Daoy (cell line): Measurements from ENCODE around the gene COA1. TPM values are rescaled to one million over a fixed set of nuclear protein-coding genes. Genes with fewer than 3 reads are reported as not detected.
A peak's percentile ranks its signal among the peaks of the same experiment; 100 is the strongest.
"Not testable (repeated sequence)": the region's sequence is repeated elsewhere in the genome, so short reads cannot be mapped to it uniquely, and the experiment has no call there.

Experiments
- DNase-seq: peaks from one replicate; pipeline ENCODE4 v3.0.0-alpha.2; 2015; ENCODE audit warnings: low read depth
- total RNA-seq: library from RNA; depleted of rRNA; stranded (reverse); fragments of >200 nt; shearing (Covaris generic); gene quantifications from 2 replicates; pipeline ENCODE4 v1.2.3, GENCODE V29; 2014; rRNA removed

Gene COA1
- total RNA-seq, result 137 and 162 TPM in 2 replicates

- peak; percentile 97 for DNase-seq
Observed at GRCh38 chr7:43729214-43729923, at the start of gene COA1. TSS of gene COA1 (minus strand) at chr7:43729523. CDS start at chr7:43648614, 80,909 bp downstream.

- DNase-seq, result not testable (repeated sequence)
Observed at GRCh38 chr7:43778293-43779044, 49.1 kb upstream of the COA1 start.

GRCh38 chr7:43775255-43775654 is 45.9 kb upstream of the COA1 start:
- DNase-seq, result not testable (repeated sequence)

GRCh38 chr7:43773268-43773667 is 43.9 kb upstream of the COA1 start:
- not testable (repeated sequence) for DNase-seq

GRCh38 chr7:43771573-43771972 is 42.2 kb upstream of the COA1 start:
- DNase-seq, result no peak

- no peak for DNase-seq
Observed at GRCh38 chr7:43771128-43771527, 41.8 kb upstream of the COA1 start.

GRCh38 chr7:43769791-43770465 is 40.6 kb upstream of the COA1 start:
- DNase-seq, result no peak

- DNase-seq, result no peak
Observed at GRCh38 chr7:43769281-43769680, 40.0 kb upstream of the COA1 start.

GRCh38 chr7:43768887-43769272 is 39.6 kb upstream of the COA1 start:
- DNase-seq, result no peak

GRCh38 chr7:43768201-43768886 is 39.0 kb upstream of the COA1 start:
- no peak for DNase-seq

GRCh38 chr7:43767311-43767710 is 38.0 kb upstream of the COA1 start:
- no peak for DNase-seq

GRCh38 chr7:43766564-43766963 is 37.2 kb upstream of the COA1 start:
- DNase-seq, result no peak

- DNase-seq, result no peak
Observed at GRCh38 chr7:43764807-43765491, 35.6 kb upstream of the COA1 start.

- peak; percentile 50 for DNase-seq
Observed at GRCh38 chr7:43764039-43764761, 34.9 kb upstream of the COA1 start.

- no peak for DNase-seq
Observed at GRCh38 chr7:43763183-43763582, 33.9 kb upstream of the COA1 start.

GRCh38 chr7:43761938-43762692 is 32.8 kb upstream of the COA1 start:
- DNase-seq, result no peak

- no peak for DNase-seq
Observed at GRCh38 chr7:43761382-43761781, 32.1 kb upstream of the COA1 start.

GRCh38 chr7:43760861-43761260 is 31.5 kb upstream of the COA1 start:
- no peak for DNase-seq

GRCh38 chr7:43758822-43759683 is 29.7 kb upstream of the COA1 start:
- DNase-seq, result peak; percentile 76
